NCI-H187 treated with DMSO at 0.1 percent for 48 hours (cell line): Measurements from ENCODE around the gene ENG.
"Not testable (repeated sequence)": the region's sequence is repeated elsewhere in the genome, so short reads cannot be mapped to it uniquely, and the experiment has no call there.

Experiments used
- DNase-seq: peaks from one replicate; lab custom pipeline; 2025; lab: John Stamatoyannopoulos, UW

ENG gene

GRCh38 chr9:127854184-127854806 is at the start of gene ENG:
Gene ENG (minus strand): TSS chr9:127854658. CDS start chr9:127854355, 303 bp downstream.
- no peak for DNase-seq

DNA sequence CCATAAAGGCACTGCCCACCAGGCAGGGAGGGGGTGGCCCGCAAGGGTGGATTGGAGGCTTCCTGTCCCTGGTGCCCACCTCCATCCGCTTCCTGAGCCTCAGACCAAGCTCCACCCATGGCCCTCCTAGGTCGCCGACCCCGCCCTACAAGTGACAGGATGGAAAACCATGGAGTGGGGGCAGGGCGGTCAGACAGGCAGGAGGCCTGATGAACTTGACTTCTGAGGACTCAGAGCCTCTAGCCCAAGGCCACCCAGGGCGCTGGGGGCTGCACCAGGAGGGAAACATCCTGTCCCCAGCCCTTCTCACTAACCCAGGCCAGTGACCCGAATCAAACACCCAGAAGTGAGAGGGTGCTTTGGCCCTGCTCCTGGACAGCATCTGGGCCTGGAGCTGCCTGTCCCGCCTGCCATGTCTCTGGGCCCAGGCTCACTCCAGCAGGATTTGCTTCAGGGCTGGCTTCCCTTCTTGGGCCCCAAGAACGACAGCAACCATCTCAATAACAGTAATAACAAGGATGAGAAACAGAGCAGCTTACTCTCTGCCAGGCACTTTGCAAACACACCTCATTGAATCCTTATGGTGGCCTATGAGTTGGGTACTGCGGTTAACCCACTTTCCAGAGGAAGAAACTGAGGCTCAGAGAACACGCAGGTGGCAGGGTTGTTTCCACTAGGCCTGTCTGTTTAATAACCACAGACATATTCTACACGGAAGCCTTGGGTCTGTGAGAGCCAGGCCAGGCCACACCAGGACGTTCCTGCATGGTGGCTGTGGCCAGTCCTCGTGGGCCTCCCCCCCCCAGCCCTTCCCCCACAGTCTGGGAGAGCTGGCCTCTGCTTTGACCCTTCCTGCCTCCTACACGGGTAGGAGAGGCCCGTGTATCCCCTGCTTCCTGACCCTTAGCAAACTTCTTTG is 49.4 kb upstream of the ENG start:
- no peak for DNase-seq

DNA sequence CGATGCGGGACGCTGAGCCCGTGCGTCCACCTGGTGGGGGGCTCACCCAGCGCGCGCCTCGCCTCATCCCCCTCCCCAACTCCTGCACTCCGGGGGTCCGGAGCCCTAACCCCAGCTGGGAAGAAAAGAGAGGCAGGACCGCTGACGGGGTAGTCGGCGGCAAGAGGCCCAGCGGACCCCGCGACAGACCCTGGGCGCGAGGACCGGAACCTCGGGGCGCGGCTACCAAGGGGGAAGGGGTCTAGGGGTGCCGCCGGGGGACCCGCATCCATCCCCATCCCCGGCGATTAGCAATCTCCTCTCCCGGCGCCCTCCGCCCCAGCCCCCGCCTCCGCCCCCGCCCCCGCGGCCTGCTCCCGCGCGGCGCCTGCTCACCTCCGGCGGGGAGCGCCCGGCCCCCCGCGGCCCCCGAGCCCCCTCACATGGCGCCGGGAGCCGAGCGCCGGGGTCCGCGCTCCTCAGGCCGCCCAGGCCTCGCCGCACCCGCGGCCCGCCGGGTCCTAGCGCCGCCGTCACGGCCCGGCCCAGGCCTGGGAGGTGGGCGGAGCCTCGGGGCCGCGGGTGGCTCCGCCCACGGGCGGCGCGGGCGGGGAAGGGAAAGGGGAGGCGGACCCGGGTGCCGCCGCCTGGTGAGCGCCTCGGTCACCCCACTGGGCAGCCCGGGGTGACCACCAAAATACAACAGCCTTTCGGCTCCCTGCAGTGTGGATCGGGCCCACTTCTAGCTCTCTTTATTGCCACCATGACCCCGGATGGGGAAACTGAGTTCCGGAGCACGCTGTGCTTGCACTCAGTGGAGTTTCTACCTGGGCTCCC is 44.9 kb upstream of the ENG start, which contains the start of gene ST6GALNAC6:
Gene ST6GALNAC6, minus strand, starts transcription at position 476 of the 816 bp plus-strand sequence. CDS start 1,622 bp downstream, outside the sequence.
- no peak for DNase-seq

GRCh38 chr9:127898433-127899127 is 44.1 kb upstream of the ENG start:
- no peak for DNase-seq

GRCh38 chr9:127897193-127897692 is 42.8 kb upstream of the ENG start:
- DNase-seq = no peak

DNA sequence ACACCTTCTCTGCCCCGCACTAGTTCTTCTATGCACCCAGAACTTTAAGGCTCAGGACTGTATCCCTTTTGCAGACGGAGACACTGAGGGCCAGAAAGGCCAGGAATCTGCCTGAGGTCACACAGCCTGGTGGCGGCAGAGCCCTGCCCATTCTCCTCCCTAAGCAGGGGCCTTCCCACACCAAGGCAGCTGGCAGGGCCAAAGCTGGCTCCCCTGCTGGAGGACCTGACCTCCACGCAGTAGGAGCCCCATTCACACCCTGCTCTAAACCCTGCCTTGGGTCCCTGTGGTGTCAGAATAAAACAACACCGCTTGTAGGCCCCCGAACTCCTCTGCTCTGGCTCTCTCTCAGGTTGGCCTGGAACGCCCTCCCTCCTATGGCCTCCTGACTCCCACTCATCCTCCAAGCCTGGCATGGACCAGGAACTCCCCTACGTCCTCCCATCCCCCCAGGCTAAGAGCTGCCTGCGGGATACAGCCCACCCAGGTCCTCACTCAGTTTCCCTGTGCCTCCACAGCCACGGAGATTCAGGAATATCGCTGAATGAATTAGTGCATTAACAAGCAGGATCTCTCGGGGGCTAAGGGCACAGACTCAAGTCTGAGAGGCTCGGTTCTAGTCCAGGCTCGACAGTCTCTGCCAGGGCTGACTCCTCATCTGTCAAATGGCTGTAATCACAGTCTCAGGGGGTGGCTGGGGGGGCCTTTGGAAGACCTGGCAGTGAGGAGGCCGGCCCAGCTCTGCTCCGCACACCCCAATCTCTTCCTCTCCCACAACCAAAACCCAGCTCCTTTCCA is 42.1 kb upstream of the ENG start:
- no peak for DNase-seq

DNA sequence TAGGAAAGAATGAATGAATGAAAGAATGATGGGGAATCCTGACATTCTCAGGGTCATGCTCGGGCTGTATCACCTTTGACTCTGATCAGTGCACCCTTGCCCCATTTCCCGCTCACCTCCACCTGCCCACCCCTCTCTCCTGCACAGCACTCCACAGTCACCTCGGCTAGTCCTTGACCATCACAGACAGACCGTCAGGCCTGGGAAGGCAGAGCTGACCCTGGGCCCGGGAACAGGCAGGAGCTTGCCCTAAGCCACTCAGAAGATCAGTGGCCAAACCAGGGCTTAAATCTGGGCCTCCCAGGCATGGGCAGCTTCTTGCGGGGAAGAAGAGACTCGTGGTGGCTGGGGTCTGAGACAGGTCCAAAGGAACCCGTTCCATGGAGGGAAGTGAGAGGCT is 41.4 kb upstream of the ENG start:
- DNase-seq = no peak

GRCh38 chr9:127893392-127893791 is 38.9 kb upstream of the ENG start:
- DNase-seq = no peak

DNA sequence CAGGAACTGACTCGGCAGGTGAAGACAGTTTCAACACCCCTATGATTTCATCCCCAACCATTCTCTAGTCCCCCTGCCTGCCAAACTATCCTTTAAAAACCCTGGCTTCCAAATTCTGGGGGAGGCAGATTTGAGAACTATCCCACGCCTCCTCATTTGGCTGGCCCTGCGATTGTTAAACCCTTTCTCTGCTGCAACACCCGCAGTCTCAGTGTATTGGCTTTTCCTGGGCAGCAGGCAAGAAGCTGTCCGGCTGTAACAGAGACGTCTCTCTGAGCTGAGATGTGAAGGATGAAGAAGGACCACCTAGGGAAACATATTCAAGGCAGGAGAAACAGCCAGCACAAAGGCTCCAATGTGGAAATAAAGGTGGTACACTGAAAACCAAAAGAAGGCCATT is 38.4 kb upstream of the ENG start:
- no peak for DNase-seq

DNA sequence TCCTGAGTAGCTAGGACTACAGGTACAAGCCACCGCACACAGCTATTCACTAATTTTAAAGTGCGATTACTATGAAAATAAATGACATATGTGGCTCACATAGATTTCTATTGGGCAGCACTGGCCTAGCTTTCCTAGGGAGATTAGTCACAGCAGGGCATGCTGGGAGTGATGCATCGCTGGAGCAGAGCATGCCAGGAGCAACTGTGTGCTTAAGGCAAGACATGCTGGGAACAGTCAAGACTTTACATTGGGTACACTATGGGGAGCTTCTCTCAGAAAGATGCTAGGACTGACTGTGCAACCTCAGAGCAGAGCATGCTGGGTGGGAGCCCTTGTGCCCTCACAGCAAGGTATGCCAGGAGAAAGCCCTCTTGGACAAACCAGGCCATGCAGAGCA is 35.6 kb upstream of the ENG start:
- no peak for DNase-seq

DNA sequence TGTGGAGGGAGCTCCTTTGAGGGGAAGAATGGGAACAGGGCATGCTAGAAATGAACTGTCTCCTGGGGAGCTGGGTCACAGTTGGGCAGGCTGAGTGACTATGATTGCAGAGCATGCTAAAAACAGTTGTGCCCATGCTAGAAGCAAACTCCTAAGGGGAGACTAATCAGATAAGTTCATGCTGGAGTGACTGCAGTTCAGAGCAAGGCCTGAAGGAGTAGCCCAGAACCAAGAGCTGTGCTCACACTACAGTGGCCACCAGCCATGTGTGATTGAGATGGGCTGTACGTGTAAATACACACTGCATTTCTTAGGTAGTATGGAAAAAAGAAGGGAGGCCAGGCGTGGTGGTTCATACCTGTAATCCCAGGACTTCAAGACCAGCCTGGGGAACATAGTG is 33.3 kb upstream of the ENG start:
- DNase-seq = no peak

- no peak for DNase-seq
These were observed 32.0 kb upstream of the ENG start for GRCh38 chr9:127886401-127886972.

GRCh38 chr9:127885508-127886281 is 31.2 kb upstream of the ENG start:
- DNase-seq = no peak

DNA sequence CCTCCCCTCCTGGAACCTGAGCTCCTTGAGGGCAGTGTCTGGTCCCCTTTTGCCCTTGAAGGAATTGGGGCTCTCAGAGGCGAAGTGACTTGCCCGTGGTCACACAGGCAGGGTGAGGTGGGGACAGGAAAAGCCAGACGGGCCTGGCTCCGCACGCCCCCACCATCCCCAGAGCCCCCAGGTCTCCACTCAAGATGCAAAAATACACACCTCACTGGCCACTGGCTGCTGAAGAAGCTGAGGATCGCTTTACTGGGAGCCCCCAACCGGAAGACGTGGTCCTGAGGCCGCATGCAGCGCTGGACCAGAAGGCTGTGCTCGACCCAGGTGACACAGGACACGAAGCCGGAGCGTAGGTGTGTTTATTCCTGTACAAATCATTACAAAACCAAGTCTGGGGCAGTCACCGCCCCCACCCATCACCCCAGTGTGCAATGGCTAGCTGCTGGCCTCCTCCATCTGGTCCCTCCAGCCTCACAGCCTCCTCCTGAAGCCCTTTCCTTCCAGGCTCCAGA is 30.6 kb upstream of the ENG start:
- no peak for DNase-seq

GRCh38 chr9:127884427-127884911 is 30.0 kb upstream of the ENG start:
- no peak for DNase-seq

- DNase-seq = no peak
These were observed 29.5 kb upstream of the ENG start for GRCh38 chr9:127883959-127884358.

DNA sequence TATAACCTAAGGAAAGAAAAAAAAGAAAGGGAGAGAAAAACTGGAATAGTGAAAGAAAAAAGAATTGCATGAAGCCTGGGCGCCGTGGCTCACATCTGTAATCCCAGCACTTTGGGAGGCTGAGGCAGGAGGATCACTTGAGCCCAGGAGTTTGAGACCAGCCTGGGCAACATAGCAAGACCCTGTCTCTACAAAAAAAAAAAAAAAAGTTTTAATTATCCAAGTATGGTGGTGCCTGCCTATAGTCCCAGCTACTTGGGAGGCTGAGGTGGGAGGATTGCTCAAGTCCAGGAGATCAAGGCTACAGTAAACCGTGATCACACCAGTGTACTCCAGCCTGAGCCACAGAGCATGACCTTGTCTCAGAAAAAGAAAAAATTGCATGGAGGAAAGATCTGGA is 27.3 kb upstream of the ENG start:
- not testable (repeated sequence) for DNase-seq

DNA sequence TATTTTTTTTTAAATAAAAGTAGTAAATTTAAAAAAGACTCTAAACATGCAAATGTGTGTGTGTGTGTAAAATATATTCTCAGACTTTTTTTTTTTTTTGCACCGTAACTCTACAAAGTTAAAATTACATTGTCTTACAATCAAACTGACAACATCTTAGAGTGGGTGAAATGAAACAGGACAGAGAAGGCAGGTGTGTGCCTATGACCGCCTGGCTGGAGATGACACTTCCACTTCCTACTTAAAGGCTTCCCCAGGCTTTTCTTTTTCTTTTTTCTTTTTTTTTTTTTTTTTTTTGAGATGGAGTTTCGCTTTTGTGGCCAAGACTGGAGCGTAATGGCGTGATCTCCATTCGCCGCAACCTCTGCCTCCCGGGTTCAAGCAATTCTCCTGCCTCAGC is 25.7 kb upstream of the ENG start:
- no peak for DNase-seq
